NCI-H2029 (cell line): Measurements from ENCODE around the gene MLXIPL.
"Not testable (repeated sequence)": the region's sequence is repeated elsewhere in the genome, so short reads cannot be mapped to it uniquely, and the experiment has no call there.

Experiments used
- DNase-seq: peaks from one replicate; lab custom pipeline; 2025; lab: John Stamatoyannopoulos, UW

MLXIPL gene

GRCh38 chr7:73644688-73645286 lies 20.5 kb upstream of the MLXIPL start:
- no peak for DNase-seq

GRCh38 chr7:73642834-73643233 lies 18.5 kb upstream of the MLXIPL start:
- no peak for DNase-seq

GRCh38 chr7:73638911-73639310 lies 14.6 kb upstream of the MLXIPL start:
- DNase-seq = no peak

- no peak for DNase-seq
Measured at GRCh38 chr7:73635428-73636200, 11.3 kb upstream of the MLXIPL start.

- DNase-seq = no peak
Measured at GRCh38 chr7:73633844-73634243, 9.5 kb upstream of the MLXIPL start.

- DNase-seq = no peak
Measured at GRCh38 chr7:73633323-73633722, 9.0 kb upstream of the MLXIPL start.

- DNase-seq = no peak
Measured at GRCh38 chr7:73631558-73631957, 7.2 kb upstream of the MLXIPL start.

GRCh38 chr7:73628504-73628903 lies 4.2 kb upstream of the MLXIPL start:
- DNase-seq = no peak

- no peak for DNase-seq
Measured at GRCh38 chr7:73626814-73627213, 2.5 kb upstream of the MLXIPL start.

- no peak for DNase-seq
Measured at GRCh38 chr7:73625276-73625675, 954 bp upstream of the MLXIPL start.

GRCh38 chr7:73624669-73625001 lies 313 bp upstream of the MLXIPL start:
- no peak for DNase-seq

GRCh38 chr7:73622909-73623797 lies 1.2 kb downstream of the MLXIPL start:
- no peak for DNase-seq

GRCh38 chr7:73622527-73622908 lies 1.8 kb downstream of the MLXIPL start:
- DNase-seq = no peak

GRCh38 chr7:73621168-73622063 lies 2.9 kb downstream of the MLXIPL start:
- no peak for DNase-seq

- DNase-seq = not testable (repeated sequence)
Measured at GRCh38 chr7:73619394-73619793, 4.9 kb downstream of the MLXIPL start.

GRCh38 chr7:73618538-73618937 lies 5.8 kb downstream of the MLXIPL start:
- no peak for DNase-seq

- DNase-seq = not testable (repeated sequence)
Measured at GRCh38 chr7:73617520-73617919, 6.8 kb downstream of the MLXIPL start.

- DNase-seq = no peak
Measured at GRCh38 chr7:73615886-73616285, 8.4 kb downstream of the MLXIPL start.

GRCh38 chr7:73614937-73615336 lies 9.4 kb downstream of the MLXIPL start:
- not testable (repeated sequence) for DNase-seq

GRCh38 chr7:73613954-73614735 lies 10.2 kb downstream of the MLXIPL start:
- DNase-seq = no peak
